ENCODE data around the gene SORBS1. TPM values are rescaled to one million over a fixed set of nuclear protein-coding genes. Genes with fewer than 3 reads are reported as not detected.

SORBS1 gene
- total and polyA plus RNA-seq, 5 donors: 225 to 511 (median 428) TPM

DNA sequence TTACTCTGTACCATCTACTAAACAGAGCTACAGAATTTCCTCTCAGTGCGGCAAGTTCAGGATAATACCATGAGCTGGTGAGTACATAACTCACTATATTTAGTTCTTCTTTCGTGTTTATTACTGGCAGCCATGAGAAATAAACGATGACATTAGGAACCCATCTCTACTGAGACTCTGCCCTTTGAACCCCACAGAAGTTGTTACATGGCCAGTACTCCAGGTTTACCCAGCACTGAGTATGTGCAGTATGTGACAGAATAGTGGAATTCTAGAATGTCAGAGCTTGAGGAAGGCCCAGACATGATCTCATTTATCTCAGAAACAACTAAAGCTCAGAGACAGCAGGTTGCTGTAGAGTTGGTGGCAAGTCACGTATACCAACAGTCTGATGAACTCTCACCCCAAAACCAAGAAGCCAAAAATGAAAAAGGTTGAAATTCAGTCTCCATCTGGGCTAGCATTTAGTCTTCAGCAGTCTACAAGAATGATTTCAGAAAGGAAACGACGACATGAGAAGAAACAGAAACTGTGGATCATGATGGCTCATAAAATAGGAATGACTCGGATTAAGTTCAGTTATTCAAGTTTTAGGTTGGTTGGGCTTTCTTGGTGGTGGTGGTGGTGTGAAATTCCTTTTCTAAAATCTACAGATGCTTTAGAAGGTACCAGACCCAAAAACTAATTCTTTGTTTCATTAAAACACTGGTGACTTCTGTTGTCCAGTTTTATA lies 78.5 kb downstream of the SORBS1 start:
- Histone ChIP-seq H3K9me3 (ENCODE audit: control insufficient read depth, low read length) (no peaks in the 10 kb centered on the region), H3K27me3 (ENCODE audit: control insufficient read depth, insufficient read depth) (no peaks in the 10 kb centered on the region), H3K4me1 (ENCODE audit: control insufficient read depth, insufficient read depth, low read length) (peaks cover 16% of the 10 kb centered on the region), H3K4me3 (ENCODE audit: low read length) (no peak overlapping the region), H3K27ac (ENCODE audit: low read length) (peak overlapping the region; percentile 17)
- intact Hi-C loops (cut with DNase I): loop anchor here in 1 of 4 donors (10.0 kb wide), 1 partner anchor 72 kb away; no protein-coding TSS in a partner anchor
- DNase-seq (no peak), ATAC-seq (no peak)
- 84% methylated on average over 7 of the region's 7 CpGs for WGBS

- Histone ChIP-seq H3K27ac (ENCODE audit: low read length) (peak overlapping the region; percentile 96), H3K4me1 (ENCODE audit: control insufficient read depth, insufficient read depth, low read length) (peaks cover 27% of the 10 kb centered on the region), H3K4me3 (ENCODE audit: low read length) (no peak overlapping the region), H3K9me3 (ENCODE audit: control insufficient read depth, low read length) (no peaks in the 10 kb centered on the region), H3K27me3 (ENCODE audit: control insufficient read depth, insufficient read depth) (no peaks in the 10 kb centered on the region)
- ATAC-seq (no peak), DNase-seq (peak in 1 of 3 donors; percentile 13)
- intact Hi-C loops (cut with DNase I): loop anchor here in 1 of 4 donors (10.0 kb wide), 1 partner anchor 74 kb away; no protein-coding TSS in a partner anchor
- 52% methylated on average over 4 of the region's 4 CpGs for WGBS
These were observed 80.2 kb downstream of the SORBS1 start for GRCh38 chr10:95480901-95481491.

- peak; percentile 65 to 80 for ATAC-seq
- Histone ChIP-seq H3K4me3 (ENCODE audit: low read length) (no peak overlapping the region), H3K9me3 (ENCODE audit: control insufficient read depth, low read length) (no peaks in the 10 kb centered on the region), H3K27ac (ENCODE audit: low read length) (peak overlapping the region; percentile 96), H3K4me1 (ENCODE audit: control insufficient read depth, insufficient read depth, low read length) (peaks cover 27% of the 10 kb centered on the region), H3K27me3 (ENCODE audit: control insufficient read depth, insufficient read depth) (no peaks in the 10 kb centered on the region)
- WGBS: 23% methylated on average over 11 of the region's 11 CpGs
- intact Hi-C loops (cut with DNase I): loop anchor here in 1 of 4 donors (10.0 kb wide), 1 partner anchor 74 kb away; no protein-coding TSS in a partner anchor
- peak; percentile 70 to 79 (median 70) for DNase-seq
These were observed 80.9 kb downstream of the SORBS1 start for GRCh38 chr10:95480102-95480900.

- H3K4me1 ChIP-seq (ENCODE audit: control insufficient read depth, insufficient read depth, low read length): peaks cover 27% of the 10 kb centered on the region
- no peak overlapping the region for H3K4me3 ChIP-seq (ENCODE audit: low read length)
- no peaks in the 10 kb centered on the region for H3K9me3 ChIP-seq (ENCODE audit: control insufficient read depth, low read length)
- H3K27ac ChIP-seq (ENCODE audit: low read length): peak overlapping the region; percentile 97
- peak in 2 of 3 donors; percentile 51 to 60 for DNase-seq
- intact Hi-C loops (cut with DNase I): loop anchor here in 1 of 4 donors (5.0 kb wide), 1 partner anchor 47 kb away; no protein-coding TSS in a partner anchor
- no peaks in the 10 kb centered on the region for H3K27me3 ChIP-seq (ENCODE audit: control insufficient read depth, insufficient read depth)
- WGBS: 21% methylated on average over 3 of the region's 3 CpGs
- peak; percentile 50 to 75 for ATAC-seq
These were observed 82.2 kb downstream of the SORBS1 start for GRCh38 chr10:95478935-95479334.

DNA sequence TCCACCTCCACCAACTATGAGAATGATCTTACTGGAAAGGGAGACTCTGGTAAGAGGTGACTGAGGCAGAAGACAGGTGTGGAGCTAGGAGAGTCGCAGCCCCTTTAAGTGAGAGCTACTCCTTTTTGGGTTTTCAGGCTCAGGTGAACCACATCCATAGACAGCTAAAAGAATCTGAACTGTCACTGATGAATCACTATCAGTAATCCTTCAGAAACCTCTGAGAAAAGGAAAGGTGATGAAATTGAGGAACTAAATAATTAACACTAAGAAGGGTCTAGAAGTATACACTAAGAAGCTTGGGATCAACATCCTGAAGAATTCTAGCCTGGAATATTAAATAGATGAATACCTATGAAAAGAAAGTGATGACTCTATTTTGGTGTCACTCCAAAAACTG lies 83.0 kb downstream of the SORBS1 start:
- Histone ChIP-seq H3K27ac (ENCODE audit: low read length) (peak overlapping the region; percentile 87), H3K27me3 (ENCODE audit: control insufficient read depth, insufficient read depth) (no peaks in the 10 kb centered on the region), H3K9me3 (ENCODE audit: control insufficient read depth, low read length) (no peaks in the 10 kb centered on the region), H3K4me3 (ENCODE audit: low read length) (no peak overlapping the region), H3K4me1 (ENCODE audit: control insufficient read depth, insufficient read depth, low read length) (peaks cover 27% of the 10 kb centered on the region)
- DNase-seq: no peak
- WGBS: 96% methylated on average over 1 of the region's 1 CpG
- no peak for ATAC-seq
- intact Hi-C loops (cut with DNase I): loop anchor here in 1 of 4 donors (5.0 kb wide), 1 partner anchor 46 kb away; no protein-coding TSS in a partner anchor

DNA sequence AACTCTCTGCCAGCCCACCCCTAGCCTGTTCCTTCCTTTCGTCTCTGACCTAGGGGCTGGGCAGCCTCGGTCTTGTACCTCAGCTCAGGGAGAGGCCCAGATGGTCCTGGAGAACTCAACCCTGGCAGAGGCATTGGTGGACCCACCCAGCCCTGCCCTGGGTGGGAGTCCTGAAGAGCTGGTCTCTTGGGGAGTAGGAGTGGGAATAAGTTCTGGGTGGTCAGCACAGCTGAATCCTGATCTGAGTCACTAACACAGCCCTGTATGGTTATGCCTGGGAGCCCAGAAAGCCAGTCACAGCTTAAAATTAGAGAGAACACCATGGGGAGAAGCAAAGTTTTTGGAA lies 84.0 kb downstream of the SORBS1 start:
- WGBS: 49% methylated on average over 2 of the region's 2 CpGs
- DNase-seq: peak in 2 of 3 donors; percentile 43 to 57
- intact Hi-C loops (cut with DNase I): loop anchor here in 1 of 4 donors (5.0 kb wide), 1 partner anchor 45 kb away; no protein-coding TSS in a partner anchor
- H3K4me1 ChIP-seq (ENCODE audit: control insufficient read depth, insufficient read depth, low read length): peaks cover 27% of the 10 kb centered on the region
- no peaks in the 10 kb centered on the region for H3K27me3 ChIP-seq (ENCODE audit: control insufficient read depth, insufficient read depth)
- peak in 1 of 2 donors; percentile 9 for ATAC-seq
- H3K27ac ChIP-seq (ENCODE audit: low read length): peak overlapping the region; percentile 100
- no peaks in the 10 kb centered on the region for H3K9me3 ChIP-seq (ENCODE audit: control insufficient read depth, low read length)
- no peak overlapping the region for H3K4me3 ChIP-seq (ENCODE audit: low read length)

GRCh38 chr10:95476469-95477174 lies 84.5 kb downstream of the SORBS1 start:
- peaks cover 29% of the 10 kb centered on the region for H3K4me1 ChIP-seq (ENCODE audit: control insufficient read depth, insufficient read depth, low read length)
- no peaks in the 10 kb centered on the region for H3K9me3 ChIP-seq (ENCODE audit: control insufficient read depth, low read length)
- WGBS: 43% methylated on average over 5 of the region's 5 CpGs
- H3K27ac ChIP-seq (ENCODE audit: low read length): peak overlapping the region; percentile 100
- intact Hi-C loops (cut with DNase I): loop anchor here in 1 of 4 donors (5.0 kb wide), 1 partner anchor 44 kb away; no protein-coding TSS in a partner anchor
- no peak overlapping the region for H3K4me3 ChIP-seq (ENCODE audit: low read length)
- ATAC-seq (peak in 1 of 2 donors; percentile 1), DNase-seq (no peak)
- H3K27me3 ChIP-seq (ENCODE audit: control insufficient read depth, insufficient read depth): no peaks in the 10 kb centered on the region

DNA sequence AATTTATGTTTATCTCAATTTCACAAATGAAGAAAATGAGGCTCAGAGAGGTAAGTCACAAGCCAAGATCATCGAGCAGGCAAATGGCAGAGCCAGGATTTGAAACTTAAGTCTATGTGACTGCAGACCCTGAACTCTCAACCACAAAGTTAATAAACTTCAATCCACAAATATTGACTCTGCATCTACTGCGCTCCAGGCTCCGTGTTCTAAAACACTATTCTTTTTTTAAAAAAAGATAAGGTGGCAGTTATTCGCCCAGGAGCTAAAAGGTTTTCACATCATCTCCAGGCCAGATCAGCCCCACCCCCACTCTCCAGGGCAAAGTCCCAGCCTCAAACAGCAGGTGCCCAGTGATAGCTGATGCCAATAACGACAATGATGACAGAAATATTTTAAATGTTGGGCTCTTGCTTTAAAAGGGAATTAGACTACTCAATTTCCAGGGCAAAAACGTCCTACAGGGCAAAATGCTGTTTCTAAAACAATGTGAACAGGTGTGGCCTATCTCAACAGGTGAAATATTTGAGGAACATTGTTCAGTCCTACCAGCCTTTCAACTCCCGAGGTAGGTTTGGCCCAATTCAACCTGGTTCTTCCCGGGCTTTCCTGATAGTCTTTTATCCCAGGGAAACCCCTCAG lies 85.2 kb downstream of the SORBS1 start:
- peaks cover 29% of the 10 kb centered on the region for H3K4me1 ChIP-seq (ENCODE audit: control insufficient read depth, insufficient read depth, low read length)
- DNase-seq (peak in 1 of 3 donors; percentile 56), ATAC-seq (no peak)
- whole genome bisulfite sequencing: 60% methylated on average over 8 of the region's 8 CpGs
- no peak overlapping the region for H3K4me3 ChIP-seq (ENCODE audit: low read length)
- no peaks in the 10 kb centered on the region for H3K27me3 ChIP-seq (ENCODE audit: control insufficient read depth, insufficient read depth)
- no peaks in the 10 kb centered on the region for H3K9me3 ChIP-seq (ENCODE audit: control insufficient read depth, low read length)
- intact Hi-C loops (cut with DNase I): loop anchor here in 1 of 4 donors (5.0 kb wide), 1 partner anchor 44 kb away; no protein-coding TSS in a partner anchor
- H3K27ac ChIP-seq (ENCODE audit: low read length): peak overlapping the region; percentile 86

GRCh38 chr10:95475003-95475383 lies 86.2 kb downstream of the SORBS1 start:
- DNase-seq (peak in 1 of 3 donors; percentile 58), ATAC-seq (peak in 1 of 2 donors; percentile 6)
- intact Hi-C loops (cut with DNase I): loop anchor here in 1 of 4 donors (5.0 kb wide), 1 partner anchor 43 kb away; no protein-coding TSS in a partner anchor
- peaks cover 23% of the 10 kb centered on the region for H3K4me1 ChIP-seq (ENCODE audit: control insufficient read depth, insufficient read depth, low read length)
- H3K4me3 ChIP-seq (ENCODE audit: low read length): no peak overlapping the region
- 66% methylated on average over 1 of the region's 1 CpG for WGBS
- H3K27me3 ChIP-seq (ENCODE audit: control insufficient read depth, insufficient read depth): no peaks in the 10 kb centered on the region
- H3K27ac ChIP-seq (ENCODE audit: low read length): peak overlapping the region; percentile 95
- H3K9me3 ChIP-seq (ENCODE audit: control insufficient read depth, low read length): no peaks in the 10 kb centered on the region
